GM18519 (cell line): ENCODE measurements around the gene ISLR.
"Not testable (repeated sequence)": the region's sequence is repeated elsewhere in the genome, so short reads cannot be mapped to it uniquely, and the experiment has no call there.

Experiments
- ATAC-seq: cut with Tn5 transposase; IDR thresholded peaks from one replicate; pipeline ENCODE4 v1.9.1; 2021; ENCODE audit warnings: mild to moderate bottlenecking, moderate library complexity; ENCODE audit not compliant: unreplicated experiment, low FRiP score

The ISLR gene

DNA sequence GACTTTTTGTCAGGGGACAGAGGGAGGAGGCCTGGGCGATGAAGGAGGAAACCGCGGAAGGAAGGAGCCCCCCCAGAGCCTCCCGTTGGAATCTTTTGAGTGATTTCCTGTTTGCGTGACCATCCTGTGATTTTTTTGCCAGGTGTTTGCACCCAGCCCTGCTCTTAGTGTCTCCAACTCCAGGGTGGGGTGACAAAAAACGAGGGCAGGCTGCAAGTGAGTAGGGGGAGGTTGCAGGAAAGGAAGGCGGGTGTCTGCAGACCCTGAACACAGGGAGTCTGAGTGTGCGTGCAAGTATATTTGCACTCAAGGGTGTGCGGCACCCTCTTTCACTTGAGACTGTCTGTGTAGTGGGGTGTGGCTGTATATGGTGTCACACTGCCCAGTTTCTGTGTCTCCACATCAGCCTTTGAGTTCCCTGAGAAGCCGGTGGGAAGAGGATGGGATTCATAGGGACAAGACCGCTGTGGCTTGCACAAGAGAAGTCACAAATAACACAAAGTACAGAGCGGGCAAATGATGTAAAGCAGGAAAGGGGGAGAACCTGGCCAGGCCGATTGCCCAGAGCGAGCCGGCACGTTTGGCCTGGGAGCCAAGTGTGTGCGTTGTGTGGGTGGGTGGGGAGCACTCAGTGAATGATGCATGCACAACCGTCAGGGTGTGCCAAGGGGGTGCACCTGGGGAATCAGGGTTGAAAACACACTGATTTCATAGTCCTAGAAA, 36.5 kb upstream of the ISLR start:
- no peak for ATAC-seq

DNA sequence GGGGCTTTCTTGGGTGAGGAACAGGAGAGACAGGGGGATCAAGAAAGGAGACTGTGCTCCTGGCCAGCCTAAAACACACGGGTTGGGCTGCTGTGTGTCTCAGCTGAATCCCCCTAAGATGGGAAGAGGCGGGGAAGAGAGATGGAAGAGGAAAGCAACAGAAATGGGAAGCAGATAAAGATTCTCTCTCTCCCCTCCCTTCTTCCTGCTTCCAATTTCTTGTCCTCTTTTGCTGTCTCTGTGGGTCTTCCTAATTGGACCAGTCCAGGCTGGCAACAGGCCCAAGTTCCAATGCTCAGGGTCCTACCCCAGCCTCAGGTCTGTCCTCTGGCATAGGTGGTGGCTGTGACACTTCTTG, 36.0 kb upstream of the ISLR start:
- ATAC-seq = no peak

DNA sequence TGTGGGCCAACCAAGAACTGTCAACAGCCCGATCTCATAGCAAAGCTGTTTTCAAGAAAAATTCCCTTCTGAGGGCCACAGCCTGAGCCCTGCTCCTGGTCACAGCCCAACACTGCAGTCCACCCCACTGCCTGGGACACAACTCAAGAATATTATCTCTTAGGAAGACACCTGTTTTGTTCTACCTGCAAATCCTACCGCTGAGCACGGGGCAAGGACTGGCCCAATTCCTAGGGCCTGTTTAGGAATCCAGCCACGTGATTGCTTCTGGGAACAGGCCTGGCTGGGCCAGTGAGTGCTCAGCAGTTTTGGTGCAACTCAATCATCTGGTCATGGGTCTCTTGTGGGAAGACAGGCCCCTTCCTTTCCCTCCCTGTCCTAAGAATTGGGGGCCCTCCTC, 34.9 kb upstream of the ISLR start:
- no peak for ATAC-seq

DNA sequence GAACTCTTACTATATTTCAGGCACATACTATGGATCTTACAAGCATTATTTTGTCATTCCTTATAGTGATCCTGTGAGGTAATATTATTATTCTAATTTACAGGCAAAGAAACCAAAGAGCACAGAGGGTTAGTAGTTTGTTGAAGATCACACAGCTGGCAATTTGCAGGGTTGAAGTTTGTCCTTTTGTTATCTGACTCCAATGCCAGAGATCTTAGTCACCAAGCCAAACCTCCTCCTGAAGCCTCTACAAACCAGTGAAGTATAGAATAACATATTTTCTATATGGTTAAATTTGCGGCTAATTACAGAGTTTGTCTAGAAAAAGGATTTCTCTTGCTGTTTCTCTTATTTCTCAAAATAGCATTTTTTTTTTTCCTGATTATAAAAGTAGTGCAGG, 31.9 kb upstream of the ISLR start:
- no peak for ATAC-seq

DNA sequence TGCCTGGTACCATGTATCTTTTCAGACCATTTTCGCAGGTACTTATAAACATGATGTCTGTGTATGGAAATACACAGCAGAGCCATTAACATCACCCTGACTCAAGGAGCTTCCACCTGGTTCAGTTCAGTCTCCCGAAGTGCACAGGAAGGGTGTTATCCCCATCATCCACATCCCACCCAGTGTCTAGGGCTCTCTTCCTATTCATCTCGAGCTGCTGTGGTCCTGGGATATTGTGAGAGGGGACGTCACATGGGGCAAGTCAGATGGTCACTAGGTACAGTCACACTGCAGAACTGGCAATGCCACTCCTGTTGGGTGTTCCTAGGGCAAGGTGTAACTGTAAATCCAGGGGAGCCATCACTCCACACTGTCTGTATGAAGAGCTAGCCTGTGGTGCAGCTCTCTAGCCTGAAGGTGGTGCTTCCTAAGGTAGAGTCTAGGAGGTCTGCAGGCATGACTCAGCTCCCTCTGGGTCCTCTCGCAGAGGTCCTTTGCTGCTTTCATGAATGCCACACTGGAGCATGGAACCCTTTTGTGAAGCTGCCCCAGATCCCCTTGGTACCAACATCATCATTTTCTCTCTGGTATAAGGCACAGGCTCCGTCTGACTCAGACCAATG, 29.2 kb upstream of the ISLR start:
- no peak for ATAC-seq

DNA sequence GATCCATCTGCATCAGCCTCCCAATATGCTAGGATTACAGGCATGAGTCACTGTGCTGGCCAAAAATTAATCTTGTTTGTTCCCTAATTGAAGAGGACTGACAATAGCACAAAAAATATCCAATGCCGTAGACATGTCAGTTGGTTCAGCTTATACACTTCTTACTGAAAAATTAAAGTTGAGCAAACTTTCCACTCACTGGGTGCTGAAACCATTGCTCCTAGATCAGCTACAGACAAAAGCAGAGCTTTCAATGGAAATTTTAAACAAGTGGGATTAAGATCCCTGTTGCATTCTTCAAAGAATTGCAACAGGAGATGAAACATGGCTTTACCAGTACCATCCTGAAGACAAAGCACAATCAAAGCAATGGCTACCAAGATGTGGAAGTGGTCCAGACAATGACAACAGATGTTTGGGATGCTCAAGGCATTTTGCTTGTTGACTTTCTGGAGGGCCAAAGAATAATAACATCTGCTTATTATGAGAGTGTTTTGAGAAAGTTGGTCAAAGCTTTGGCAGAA, 27.2 kb upstream of the ISLR start:
- ATAC-seq = no peak

DNA sequence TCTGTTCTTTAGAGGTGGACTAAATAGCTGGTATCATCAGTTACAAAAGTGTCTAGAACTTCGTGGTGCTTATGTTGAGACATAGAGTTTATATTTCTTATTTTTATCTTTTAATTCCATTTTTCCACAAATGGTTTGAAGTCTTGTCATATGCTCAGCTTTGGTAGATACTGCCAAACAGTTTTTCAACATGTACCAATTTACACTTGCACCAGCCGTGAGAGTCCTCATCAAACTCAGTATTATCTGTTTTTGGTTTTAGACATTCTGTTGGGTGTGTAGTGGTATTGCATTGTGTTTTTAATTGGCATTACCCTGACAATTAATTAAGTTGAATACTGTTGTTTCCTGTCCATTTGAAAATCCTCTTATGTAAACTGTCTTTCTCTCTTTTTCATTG, 26.5 kb upstream of the ISLR start:
- ATAC-seq = no peak

DNA sequence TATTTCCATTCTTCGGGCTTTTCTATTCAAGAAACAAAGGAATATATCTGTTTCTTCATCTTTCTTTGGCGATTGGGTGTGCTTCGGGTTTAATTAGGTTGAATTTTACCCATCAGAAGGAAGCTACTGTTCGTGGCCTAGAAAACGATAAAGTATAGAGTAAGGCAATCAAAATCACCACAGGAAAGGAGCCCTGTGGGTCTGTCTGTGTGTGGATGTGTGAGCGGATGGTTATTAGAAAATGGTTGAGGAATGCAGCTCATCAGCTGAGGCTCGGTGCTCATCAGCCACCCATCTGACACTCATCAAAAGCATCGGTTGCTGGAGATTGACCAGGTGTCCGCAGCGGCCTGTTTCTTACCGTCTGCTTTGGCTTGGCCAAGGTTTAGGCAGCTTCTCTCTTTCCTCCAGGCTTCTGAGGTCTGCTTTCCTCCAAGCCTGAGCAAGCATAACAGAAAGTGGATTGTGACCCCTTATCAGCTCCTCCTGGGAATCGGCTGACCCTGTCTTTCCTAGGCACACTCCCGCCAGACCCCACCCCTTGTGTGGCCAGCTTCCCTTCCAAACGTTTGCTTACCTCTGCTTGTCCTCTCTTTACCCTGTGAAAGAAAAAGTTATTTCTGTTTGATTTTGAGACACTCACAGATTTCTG, 17.6 kb upstream of the ISLR start:
- no peak for ATAC-seq

DNA sequence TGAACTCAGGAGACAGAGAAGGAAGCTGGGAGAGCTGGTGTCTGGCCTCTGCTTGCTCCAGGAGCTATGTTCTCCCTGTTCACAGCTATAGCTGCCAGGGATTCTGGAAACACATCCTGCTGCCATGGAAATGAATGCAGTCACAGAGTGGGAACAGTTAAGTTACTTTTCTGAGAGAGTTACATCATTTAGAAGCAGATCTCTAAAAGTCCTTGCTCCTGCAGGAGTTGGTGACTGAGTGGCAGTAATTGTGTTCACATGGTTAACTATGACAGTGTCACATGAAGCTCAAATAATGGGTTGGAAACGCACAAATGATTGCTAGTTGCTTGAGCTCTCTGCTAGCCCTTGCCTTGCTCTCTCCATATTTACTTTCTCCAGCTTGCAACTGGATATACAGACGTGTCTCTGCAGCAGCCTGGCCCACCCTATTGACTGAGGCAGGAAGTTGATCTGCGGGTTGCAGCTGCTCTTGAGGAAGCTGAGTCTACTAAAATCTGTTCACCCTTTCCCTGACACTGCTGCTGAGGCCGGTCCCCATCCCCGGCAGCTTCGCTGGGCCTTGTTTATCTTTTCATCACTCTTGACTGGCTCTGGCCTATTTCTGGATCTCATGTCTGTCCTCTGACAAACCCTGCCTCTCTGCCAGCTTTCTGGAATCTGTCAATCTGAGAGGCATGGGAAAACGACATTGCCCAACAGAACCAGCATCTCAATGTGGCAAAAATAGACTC, 16.7 kb upstream of the ISLR start:
- no peak for ATAC-seq

DNA sequence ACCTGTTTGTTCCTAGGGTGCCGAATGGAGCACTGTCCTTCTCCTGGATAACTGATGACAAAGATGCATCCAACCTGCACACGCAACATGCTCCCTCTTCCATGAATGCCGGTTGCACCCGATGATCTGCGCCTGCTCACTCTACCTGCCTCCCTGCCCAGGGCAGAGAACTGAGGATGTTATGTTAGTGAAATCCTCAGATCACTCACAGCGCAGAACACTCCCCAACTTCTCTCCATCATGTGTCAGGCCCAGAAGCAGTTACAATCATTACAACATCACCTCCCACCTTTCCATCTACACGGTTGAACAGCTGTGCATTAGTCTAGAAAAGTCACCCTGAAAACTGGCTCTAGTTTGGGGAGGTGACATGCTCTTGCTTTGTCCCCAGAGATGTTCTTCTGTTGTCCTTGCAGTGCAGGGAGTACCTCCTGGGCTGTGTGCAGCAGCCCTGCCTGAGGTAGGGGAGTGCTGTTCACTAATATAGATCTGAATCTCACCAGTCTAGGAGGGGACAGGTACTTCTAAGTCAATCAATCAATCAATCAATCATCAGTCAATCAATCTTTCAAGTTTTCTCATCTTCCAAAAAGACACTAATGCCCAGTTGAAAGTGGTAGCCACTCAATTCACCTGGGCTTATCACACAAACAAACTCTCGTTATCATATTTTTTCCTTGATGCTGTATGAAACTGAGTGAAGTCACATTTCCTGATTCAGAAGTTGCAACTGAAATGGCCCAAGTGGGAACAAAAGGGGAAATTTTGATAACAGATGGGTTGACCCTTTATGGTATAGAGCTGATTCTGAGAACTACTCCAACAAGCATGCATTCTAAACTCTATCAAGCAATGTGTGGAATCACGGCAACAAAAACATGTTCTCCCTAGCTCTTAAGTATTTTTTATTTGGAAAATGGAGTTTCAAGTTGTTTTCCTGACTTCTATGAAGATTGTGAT, 15.4 kb upstream of the ISLR start:
- ATAC-seq = no peak

DNA sequence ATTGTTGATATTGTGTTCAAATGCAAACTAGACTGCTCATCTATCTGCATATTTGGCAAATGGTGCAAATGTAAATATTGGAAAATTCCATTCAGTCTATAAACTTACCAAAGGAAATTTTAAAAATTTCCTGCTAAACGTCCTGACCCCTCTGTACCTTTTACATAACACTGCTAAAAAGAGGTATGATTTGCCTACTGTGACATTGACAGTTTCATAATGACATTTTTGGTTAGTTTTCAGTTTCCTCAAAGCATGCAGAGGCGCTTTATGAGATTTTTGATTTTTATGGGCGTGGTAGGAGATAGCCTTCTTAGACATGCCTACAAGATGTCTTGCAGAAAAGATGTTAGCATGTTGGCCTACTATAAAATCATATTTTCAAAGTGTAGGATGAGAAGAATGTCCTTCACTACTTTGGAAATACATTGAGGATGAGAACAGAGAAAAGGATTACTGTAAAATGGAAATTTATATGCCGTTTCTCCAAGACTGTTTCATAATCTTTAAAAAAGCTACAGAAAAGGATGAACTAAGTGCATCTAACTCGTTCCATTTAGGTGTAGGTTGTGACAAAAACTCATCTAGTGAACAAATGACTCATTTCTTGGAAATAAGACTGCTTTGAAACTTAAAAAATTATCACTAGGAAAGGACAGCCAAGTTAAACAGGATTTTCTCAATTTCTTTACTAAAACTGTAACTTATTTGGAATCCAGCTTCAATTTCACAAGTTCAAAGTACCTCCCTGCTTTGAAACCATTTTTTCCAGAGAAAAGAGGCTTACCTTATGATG, 14.5 kb upstream of the ISLR start:
- no peak for ATAC-seq

DNA sequence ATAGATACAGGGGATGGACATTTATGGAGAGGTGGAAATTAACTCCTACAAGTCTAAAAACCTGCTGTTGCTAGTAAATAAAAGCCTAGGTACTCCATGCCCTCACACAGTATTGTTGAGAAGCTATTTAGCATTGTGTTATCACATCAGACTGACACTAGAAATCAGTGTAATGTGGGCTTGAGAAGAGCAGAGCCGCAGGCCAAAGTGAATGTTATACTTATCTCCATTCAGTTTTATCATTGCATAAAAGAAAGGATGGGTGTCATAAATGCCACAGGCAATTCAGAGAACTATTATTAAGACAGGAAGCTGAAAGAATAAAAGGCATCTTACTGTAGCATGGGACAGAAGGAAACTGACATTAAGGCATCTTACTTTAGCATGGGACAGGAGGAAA, 13.7 kb upstream of the ISLR start:
- ATAC-seq = no peak

DNA sequence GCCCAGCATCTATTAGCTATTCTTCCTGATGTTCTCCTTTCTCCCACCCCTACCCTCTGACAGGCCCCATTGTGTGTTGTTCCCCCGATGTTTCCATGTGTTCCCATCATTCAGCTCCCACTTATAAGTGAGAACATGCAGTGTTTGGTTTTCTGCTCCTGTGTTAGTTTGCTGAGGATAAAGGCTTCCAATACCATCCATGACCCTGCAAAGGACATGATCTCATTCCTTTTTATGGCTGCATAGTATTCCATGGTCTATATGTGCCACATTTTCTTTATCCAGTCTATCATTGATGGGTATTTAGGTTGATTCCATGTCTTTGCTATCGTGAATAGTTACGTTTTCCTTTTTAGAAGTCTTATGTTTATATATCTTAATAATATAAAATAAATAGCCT, 13.1 kb upstream of the ISLR start:
- ATAC-seq = not testable (repeated sequence)

DNA sequence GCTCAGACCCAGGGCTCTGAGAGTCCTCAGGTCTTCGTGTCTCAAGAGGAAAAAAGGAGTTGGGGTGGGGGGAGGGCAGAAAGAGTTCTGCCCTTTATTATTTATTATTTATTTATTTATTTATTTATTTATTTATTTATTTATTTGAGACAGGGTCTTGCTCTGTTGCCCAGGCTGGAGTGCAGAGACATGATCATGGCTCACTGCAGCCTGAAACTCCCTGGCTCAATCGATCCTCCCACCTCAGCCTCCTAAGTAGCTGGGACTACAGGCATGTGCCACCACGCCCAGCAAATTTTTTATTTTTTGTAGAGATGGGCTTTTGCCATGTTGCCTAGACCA, 11.3 kb upstream of the ISLR start:
- not testable (repeated sequence) for ATAC-seq

DNA sequence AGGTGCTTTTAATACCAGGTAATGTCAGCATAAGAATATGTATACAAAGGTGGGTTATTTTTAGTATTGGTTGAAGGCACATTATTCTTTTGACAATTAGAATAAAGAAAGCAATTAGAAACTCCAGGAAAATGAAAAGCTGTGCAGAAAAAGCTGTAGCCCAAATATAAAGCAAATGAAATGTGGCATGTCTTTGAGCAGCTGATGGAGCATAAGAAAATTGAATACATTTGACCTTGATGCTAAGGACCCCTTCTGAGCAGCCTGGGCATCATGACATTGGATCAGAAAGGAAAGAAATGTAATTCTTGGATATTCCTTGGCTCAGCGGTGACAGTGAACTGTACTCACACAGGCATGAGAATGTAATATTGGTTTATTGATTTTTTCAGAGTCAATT, 8.0 kb upstream of the ISLR start:
- ATAC-seq = no peak

DNA sequence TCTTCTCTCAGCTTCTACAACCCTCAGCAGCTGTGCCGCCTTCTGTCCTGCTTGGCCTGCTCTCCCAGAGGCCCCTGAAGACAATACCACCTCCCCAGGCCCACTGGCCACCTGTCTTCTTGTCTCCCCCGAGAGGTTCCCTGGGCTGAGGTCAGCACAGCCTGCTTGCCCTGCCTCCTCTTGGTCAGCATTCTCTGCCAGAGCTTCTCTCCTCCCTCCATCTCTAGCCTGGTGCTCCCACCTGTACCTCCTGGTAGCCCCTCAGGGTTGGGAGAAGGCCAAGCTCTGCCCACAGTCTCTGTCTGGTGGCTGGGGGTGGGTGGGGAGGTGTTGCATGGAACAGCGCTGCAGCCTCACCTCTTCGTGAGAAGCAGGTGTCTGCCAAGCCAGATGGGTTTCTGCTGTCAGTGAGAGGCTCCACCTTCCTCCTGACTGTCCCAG, 5.6 kb upstream of the ISLR start:
- no peak for ATAC-seq

DNA sequence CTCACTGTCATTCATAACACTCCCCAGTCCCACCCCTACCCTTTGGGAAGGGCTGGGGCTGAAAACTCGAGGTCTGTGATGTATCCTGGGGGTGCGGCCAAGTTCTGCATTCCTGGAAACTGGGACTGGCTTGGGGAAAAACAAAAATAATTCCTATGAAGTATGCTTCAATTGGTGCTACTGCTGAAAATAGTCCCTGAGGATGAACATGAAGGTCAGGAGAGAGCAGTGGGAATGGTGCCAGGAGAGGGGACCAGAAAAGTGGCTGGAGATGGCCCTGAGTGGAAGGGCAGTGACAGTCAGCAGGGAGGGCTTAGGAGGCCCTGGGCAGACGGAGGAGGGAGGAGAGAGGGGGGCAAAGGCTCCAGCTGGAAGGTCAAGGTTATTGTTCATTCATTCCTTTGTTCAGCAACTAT, 4.8 kb upstream of the ISLR start:
- no peak for ATAC-seq

DNA sequence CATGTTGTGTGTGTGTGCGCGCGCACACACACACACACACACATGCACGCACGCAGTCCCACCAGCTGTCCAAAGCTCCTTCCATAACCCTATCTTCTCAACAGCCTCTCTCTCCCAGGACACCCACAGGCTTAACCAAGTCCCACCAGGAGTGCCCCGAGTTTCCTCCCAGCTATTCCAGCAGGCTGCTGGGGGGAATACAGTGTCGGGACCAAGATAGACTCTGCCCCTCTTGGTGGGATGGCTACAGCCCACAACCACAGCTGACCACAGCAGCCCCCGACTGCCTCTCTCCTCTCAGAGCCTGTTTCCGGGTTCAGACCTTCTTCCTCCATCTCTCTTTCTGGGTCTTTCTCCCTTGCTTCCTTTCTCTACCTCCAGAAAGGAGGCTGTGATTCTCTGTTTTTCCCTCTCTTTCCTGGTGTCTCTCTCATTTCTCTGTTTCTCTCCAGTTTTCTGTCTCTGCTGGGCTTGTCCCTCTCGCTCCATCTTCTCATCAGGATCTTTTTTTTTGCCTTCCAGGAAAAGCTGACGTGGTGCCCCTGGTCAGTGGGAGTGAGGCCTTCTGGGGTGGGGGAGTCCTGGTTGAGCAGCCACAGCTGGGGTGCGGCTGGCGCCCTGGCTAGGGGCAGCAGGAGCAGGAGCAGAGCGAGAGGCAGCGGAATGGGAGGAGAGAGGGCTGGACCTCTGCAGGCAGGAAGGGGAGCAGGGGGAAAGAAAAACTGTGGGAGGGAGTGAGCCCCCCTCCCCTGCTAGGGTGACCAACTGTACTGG, 3.3 kb upstream of the ISLR start:
- ATAC-seq = no peak
